ENCODE measurements around the gene AMY2B. TPM values are rescaled to one million over a fixed set of nuclear protein-coding genes. Genes with fewer than 3 reads are reported as not detected.

The AMY2B gene
- total and polyA plus RNA-seq, 9 of the 15 experiments (the other 6 are each of a cell fraction or from before 2014, with no cell fraction given): 0.22 to 2.0 (median 0.49) TPM

DNA sequence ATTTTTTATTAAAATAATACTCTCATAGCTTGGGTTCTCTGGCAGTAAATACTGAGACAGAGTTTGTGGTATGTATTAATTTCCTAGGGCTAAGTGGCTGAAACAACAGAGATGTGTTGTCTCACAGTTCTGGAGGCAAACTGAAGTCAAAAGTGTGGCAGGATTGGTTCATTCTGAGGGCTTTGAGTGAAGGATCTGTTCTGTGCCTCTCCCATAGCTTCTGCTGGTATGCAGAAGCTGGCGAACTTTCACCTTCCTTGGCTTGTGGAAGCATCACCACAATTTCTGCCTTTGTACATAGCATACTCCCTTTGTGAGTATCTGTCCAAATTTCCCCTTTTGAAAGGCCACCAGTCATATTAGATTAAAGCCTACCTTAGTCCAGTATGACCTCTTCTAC, 24.9 kb upstream of the AMY2B start:
- Histone ChIP-seq H3K9me3 (replicated peaks; ENCODE audit: control insufficient read depth, insufficient read depth, low read depth, low read length) (no peaks in the 10 kb centered on the region), H3K79me2 (ENCODE audit: control insufficient read depth, insufficient read depth, low read length) (no peaks in the 10 kb centered on the region), H3K4me2 (ENCODE audit: insufficient read depth, low read length) (no peak overlapping the region), H3K9me1 (ENCODE audit: control insufficient read depth, insufficient read depth, low read length) (no peaks in the 10 kb centered on the region), H3K27ac (ENCODE audit: extremely low read depth, low read depth, low read length) (no peak overlapping the region), H2AFZ (ENCODE audit: low read depth, low read length) (no peak overlapping the region), H3K27me3 (ENCODE audit: control insufficient read depth in 2 of 2, insufficient read depth in 2 of 2, low read length in 2 of 2) (no peaks in the 10 kb centered on the region), H4K20me1 (replicated peaks; ENCODE audit: control insufficient read depth, insufficient read depth, low read length) (no peaks in the 10 kb centered on the region), H3K4me3 (no peak overlapping the region), H3K9ac (ENCODE audit: insufficient read depth in 1 of 2, low read depth in 2 of 2, low read length in 2 of 2) (no peak overlapping the region), H3K4me1 (replicated peaks in 1 of 2; ENCODE audit: control insufficient read depth in 2 of 2, insufficient read depth in 2 of 2, low read length in 2 of 2) (no peaks in the 10 kb centered on the region), H3K36me3 (ENCODE audit: control insufficient read depth, insufficient read depth, low read length) (peaks cover 74% of the 10 kb centered on the region; the same call in 2 of the 3 replicates)
- POLR2A ChIA-PET: no interaction called here
- no peak for ATAC-seq
- no TSS peak for BruUV-seq (replicated peaks)
- FAIRE-seq: no peak
- DNase-seq (ENCODE audit: extremely low read depth in 1 of 4, low spot score in 3 of 4): no peak
- intact Hi-C loops (cut with micrococcal nuclease) (no loop called here), in situ Hi-C loops (cut with MboI) (no loop called here)
- CTCF ChIA-PET (ENCODE audit: low intra/inter-chr PET ratio): no interaction called here
- WGBS (ENCODE audit: insufficient coverage, low coverage, missing lambda C conversion rate): 100% methylated on average over 1 of the region's 1 CpG
- TF ChIP-seq ZNF511 (CRISPR knock-in tag; IDR thresholded peaks at IDR 0.05) (no peak), TAF1 (IDR thresholded peaks at IDR 0.05; ENCODE audit: control insufficient read depth, extremely low read depth, insufficient read depth, low read length, severe bottlenecking) (no peak), ETS2 (tag; IDR thresholded peaks at IDR 0.05; ENCODE audit: borderline replicate concordance, poor library complexity, severe bottlenecking) (no peak), SUPT5H (IDR thresholded peaks at IDR 0.05) (no peak), ZNF77 (CRISPR knock-in tag; IDR thresholded peaks at IDR 0.05) (no peak), RBM34 (IDR thresholded peaks at IDR 0.05; ENCODE audit: borderline replicate concordance, insufficient read depth, low read length) (no peak), THRAP3 (IDR thresholded peaks at IDR 0.05; ENCODE audit: borderline replicate concordance) (no peak), PTRF (tag; IDR thresholded peaks at IDR 0.05) (no peak), HDGF (IDR thresholded peaks at IDR 0.05) (no peak), ZNF785 (CRISPR knock-in tag; IDR thresholded peaks at IDR 0.05) (no peak), ZNF507 (tag; conservative IDR thresholded peaks at IDR 0.05) (no peak), ZC3H11A (IDR thresholded peaks at IDR 0.05; ENCODE audit: low read depth, low read length) (no peak), FOXO4 (CRISPR knock-in tag; IDR thresholded peaks at IDR 0.05) (no peak), TAF15 (IDR thresholded peaks at IDR 0.05; ENCODE audit: low read depth, low read length) (no peak)
- TF ChIP-seq, protein P1, sequence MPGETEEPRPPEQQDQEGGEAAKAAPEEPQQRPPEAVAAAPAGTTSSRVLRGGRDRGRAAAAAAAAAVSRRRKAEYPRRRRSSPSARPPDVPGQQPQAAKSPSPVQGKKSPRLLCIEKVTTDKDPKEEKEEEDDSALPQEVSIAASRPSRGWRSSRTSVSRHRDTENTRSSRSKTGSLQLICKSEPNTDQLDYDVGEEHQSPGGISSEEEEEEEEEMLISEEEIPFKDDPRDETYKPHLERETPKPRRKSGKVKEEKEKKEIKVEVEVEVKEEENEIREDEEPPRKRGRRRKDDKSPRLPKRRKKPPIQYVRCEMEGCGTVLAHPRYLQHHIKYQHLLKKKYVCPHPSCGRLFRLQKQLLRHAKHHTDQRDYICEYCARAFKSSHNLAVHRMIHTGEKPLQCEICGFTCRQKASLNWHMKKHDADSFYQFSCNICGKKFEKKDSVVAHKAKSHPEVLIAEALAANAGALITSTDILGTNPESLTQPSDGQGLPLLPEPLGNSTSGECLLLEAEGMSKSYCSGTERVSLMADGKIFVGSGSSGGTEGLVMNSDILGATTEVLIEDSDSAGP (CRISPR knock-in tag; IDR thresholded peaks at IDR 0.05): no peak
- TF ChIP-seq, protein P2, sequence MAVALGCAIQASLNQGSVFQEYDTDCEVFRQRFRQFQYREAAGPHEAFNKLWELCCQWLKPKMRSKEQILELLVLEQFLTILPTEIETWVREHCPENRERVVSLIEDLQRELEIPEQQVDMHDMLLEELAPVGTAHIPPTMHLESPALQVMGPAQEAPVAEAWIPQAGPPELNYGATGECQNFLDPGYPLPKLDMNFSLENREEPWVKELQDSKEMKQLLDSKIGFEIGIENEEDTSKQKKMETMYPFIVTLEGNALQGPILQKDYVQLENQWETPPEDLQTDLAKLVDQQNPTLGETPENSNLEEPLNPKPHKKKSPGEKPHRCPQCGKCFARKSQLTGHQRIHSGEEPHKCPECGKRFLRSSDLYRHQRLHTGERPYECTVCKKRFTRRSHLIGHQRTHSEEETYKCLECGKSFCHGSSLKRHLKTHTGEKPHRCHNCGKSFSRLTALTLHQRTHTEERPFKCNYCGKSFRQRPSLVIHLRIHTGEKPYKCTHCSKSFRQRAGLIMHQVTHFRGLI (CRISPR knock-in tag; IDR thresholded peaks at IDR 0.05): no peak
- TF ChIP-seq, protein P3, sequence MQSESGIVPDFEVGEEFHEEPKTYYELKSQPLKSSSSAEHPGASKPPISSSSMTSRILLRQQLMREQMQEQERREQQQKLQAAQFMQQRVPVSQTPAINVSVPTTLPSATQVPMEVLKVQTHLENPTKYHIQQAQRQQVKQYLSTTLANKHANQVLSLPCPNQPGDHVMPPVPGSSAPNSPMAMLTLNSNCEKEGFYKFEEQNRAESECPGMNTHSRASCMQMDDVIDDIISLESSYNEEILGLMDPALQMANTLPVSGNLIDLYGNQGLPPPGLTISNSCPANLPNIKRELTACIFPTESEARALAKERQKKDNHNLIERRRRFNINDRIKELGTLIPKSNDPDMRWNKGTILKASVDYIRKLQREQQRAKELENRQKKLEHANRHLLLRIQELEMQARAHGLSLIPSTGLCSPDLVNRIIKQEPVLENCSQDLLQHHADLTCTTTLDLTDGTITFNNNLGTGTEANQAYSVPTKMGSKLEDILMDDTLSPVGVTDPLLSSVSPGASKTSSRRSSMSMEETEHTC (IDR thresholded peaks at IDR 0.05): no peak

All from K562 (cell line).